ENCODE results near the gene BANP. TPM values are rescaled to one million over a fixed set of nuclear protein-coding genes. Genes with fewer than 3 reads are reported as not detected.
"Not testable (repeated sequence)": the region's sequence is repeated elsewhere in the genome, so short reads cannot be mapped to it uniquely, and the experiment has no call there.

BANP gene
- total and polyA plus RNA-seq, 2 of the 8 experiments (the other 6 are each of a cell fraction or from before 2014, with no cell fraction given), result 25.8 to 39.8 TPM

DNA sequence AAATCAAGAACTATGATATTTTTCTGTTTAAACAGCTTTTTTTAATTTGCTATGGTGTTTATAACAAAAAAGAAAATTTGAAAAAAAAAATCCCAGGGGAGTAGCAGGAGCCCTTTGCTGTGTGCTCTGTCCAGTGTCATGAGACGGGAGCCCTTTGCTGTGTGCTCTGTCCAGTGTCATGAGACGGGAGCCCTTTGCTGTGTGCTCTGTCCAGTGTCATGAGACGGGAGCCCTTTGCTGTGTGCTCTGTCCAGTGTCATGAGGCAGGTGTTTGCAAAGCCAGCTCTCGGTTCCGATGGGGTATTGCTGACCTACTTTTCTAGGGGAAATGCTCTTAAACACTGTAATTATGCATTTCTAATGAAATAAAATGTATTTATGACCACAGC is 125.7 kb downstream of the BANP start:
- H3K23me2 ChIP-seq (ENCODE audit: low read depth, low read length); H3K79me1 ChIP-seq (ENCODE audit: low read depth, low read length); H3K9me3 ChIP-seq (ENCODE audit: insufficient read depth in 2 of 2, low read depth in 1 of 2, low read length in 1 of 2); H4K8ac ChIP-seq (ENCODE audit: extremely low read depth, insufficient read depth, low read length); FAIRE-seq; H2BK15ac ChIP-seq (ENCODE audit: low read length); H3K4me3 ChIP-seq (ENCODE audit: extremely low read depth in 1 of 4, insufficient read depth in 2 of 4, low read depth in 3 of 4, low read length in 4 of 4); H3K56ac ChIP-seq (replicated peaks; ENCODE audit: insufficient read length, low read depth, low read length); H4K20me1 ChIP-seq (replicated peaks in 1 of 2; ENCODE audit: control insufficient read depth in 1 of 2, insufficient read depth in 2 of 2, low read length in 2 of 2); H2BK12ac ChIP-seq (ENCODE audit: low read depth, low read length); H2BK120ac ChIP-seq (replicated peaks; ENCODE audit: low read depth, low read length); H4K91ac ChIP-seq (replicated peaks; ENCODE audit: insufficient read length, low read length); H3K27ac ChIP-seq (ENCODE audit: low read depth, low read length); H3K4me2 ChIP-seq (ENCODE audit: insufficient read depth in 1 of 2, low read depth in 2 of 2, low read length in 2 of 2); CTCF ChIA-PET (ENCODE audit: partially characterized antibody); H3K14ac ChIP-seq (ENCODE audit: insufficient read length); H4K5ac ChIP-seq (ENCODE audit: insufficient read length, low read depth, low read length); H3K4ac ChIP-seq (replicated peaks; ENCODE audit: insufficient read length, low read depth, low read length); H3K4me1 ChIP-seq (replicated peaks in 1 of 4; ENCODE audit: control insufficient read depth in 3 of 4, insufficient read depth in 4 of 4, low read length in 3 of 4); H3K23ac ChIP-seq (ENCODE audit: insufficient read length); H2BK5ac ChIP-seq (ENCODE audit: low read depth, low read length); DNase-seq (ENCODE audit: low read depth in 1 of 2, low spot score in 2 of 2); H3K36me3 ChIP-seq (ENCODE audit: control insufficient read depth in 2 of 4, insufficient read depth in 4 of 4, low read length in 3 of 4); H2BK20ac ChIP-seq (ENCODE audit: low read length); H3K27me3 ChIP-seq (replicated peaks in 1 of 4; ENCODE audit: control insufficient read depth in 3 of 4, extremely low read depth in 1 of 4, insufficient read depth in 3 of 4, low read length in 3 of 4); POLR2A ChIA-PET (ENCODE audit: partially characterized antibody); H3K79me2 ChIP-seq (ENCODE audit: control insufficient read depth in 1 of 2, insufficient read depth in 2 of 2, low read length in 2 of 2); H3K9ac ChIP-seq (replicated peaks in 1 of 4; ENCODE audit: extremely low read depth in 1 of 4, low read depth in 3 of 4, low read length in 3 of 4); H2AK5ac ChIP-seq (ENCODE audit: low read depth, low read length); H3K18ac ChIP-seq (ENCODE audit: extremely low read depth, low read length); H2AFZ ChIP-seq (ENCODE audit: low read length): not testable (repeated sequence)
- WGBS, 2 experiments (ENCODE audit: extremely low coverage in 1 of 2, insufficient coverage in 1 of 2, insufficient read length in 1 of 2, insufficient replicate concordance in 2 of 2, low coverage in 1 of 2, low lambda C conversion rate in 2 of 2, missing lambda C conversion rate in 1 of 2), result 94% methylated on average over 5 of the region's 5 CpGs; no CpG with 5 or more reads in 1 of the 2 experiments
